ENCODE measurements around the gene PDE4A. TPM values are rescaled to one million over a fixed set of nuclear protein-coding genes. Genes with fewer than 3 reads are reported as not detected.
"Not testable (repeated sequence)": the region's sequence is repeated elsewhere in the genome, so short reads cannot be mapped to it uniquely, and the experiment has no call there.

Gene PDE4A
- total RNA-seq, 1 experiment from 2014 or later = 0.20 TPM

- DNase-seq (ENCODE audit: low read depth) = no peak
- in situ Hi-C loops (cut with HindIII; ENCODE audit: low pct_unique_long_range_greater_than_20kb, low sequenced_read_pairs) = no loop called here
Observed at GRCh38 chr19:10399878-10400277, 20.5 kb upstream of the PDE4A start.

GRCh38 chr19:10402441-10403038 lies 17.8 kb upstream of the PDE4A start:
- no peak for DNase-seq (ENCODE audit: low read depth)

GRCh38 chr19:10403137-10404021 lies 17.0 kb upstream of the PDE4A start, which contains the start of gene CDC37:
Gene CDC37, minus strand, starts transcription at chr19:10403542. Its CDS starts 63 bp downstream, at chr19:10403479.
- in situ Hi-C loops (cut with HindIII; ENCODE audit: low pct_unique_long_range_greater_than_20kb, low sequenced_read_pairs) = no loop called here
- DNase-seq (ENCODE audit: low read depth) = peak; percentile 86

More at GRCh38 chr19:10402441-10403038, 17.8 kb upstream of the PDE4A start:
- in situ Hi-C loops (cut with HindIII; ENCODE audit: low pct_unique_long_range_greater_than_20kb, low sequenced_read_pairs) = no loop called here

- in situ Hi-C loops (cut with HindIII; ENCODE audit: low pct_unique_long_range_greater_than_20kb, low sequenced_read_pairs) = no loop called here
- DNase-seq (ENCODE audit: low read depth) = no peak
Observed at GRCh38 chr19:10404888-10405820, 15.2 kb upstream of the PDE4A start.

GRCh38 chr19:10406191-10406590 lies 14.1 kb upstream of the PDE4A start:
- DNase-seq (ENCODE audit: low read depth) = no peak
- in situ Hi-C loops (cut with HindIII; ENCODE audit: low pct_unique_long_range_greater_than_20kb, low sequenced_read_pairs) = no loop called here

- in situ Hi-C loops (cut with HindIII; ENCODE audit: low pct_unique_long_range_greater_than_20kb, low sequenced_read_pairs) = no loop called here
Observed at GRCh38 chr19:10407096-10407495, 13.2 kb upstream of the PDE4A start.

GRCh38 chr19:10408511-10409283 lies 11.6 kb upstream of the PDE4A start:
- in situ Hi-C loops (cut with HindIII; ENCODE audit: low pct_unique_long_range_greater_than_20kb, low sequenced_read_pairs) = no loop called here
- no peak for DNase-seq (ENCODE audit: low read depth)

More at GRCh38 chr19:10407096-10407495, 13.2 kb upstream of the PDE4A start:
- DNase-seq (ENCODE audit: low read depth) = no peak

- in situ Hi-C loops (cut with HindIII; ENCODE audit: low pct_unique_long_range_greater_than_20kb, low sequenced_read_pairs) = not testable (repeated sequence)
Observed at GRCh38 chr19:10411224-10411623, 9.1 kb upstream of the PDE4A start.

GRCh38 chr19:10412257-10412977 lies 7.9 kb upstream of the PDE4A start:
- no peak for DNase-seq (ENCODE audit: low read depth)
- in situ Hi-C loops (cut with HindIII; ENCODE audit: low pct_unique_long_range_greater_than_20kb, low sequenced_read_pairs) = no loop called here

More at GRCh38 chr19:10411224-10411623, 9.1 kb upstream of the PDE4A start:
- not testable (repeated sequence) for DNase-seq (ENCODE audit: low read depth)

- no peak for DNase-seq (ENCODE audit: low read depth)
- in situ Hi-C loops (cut with HindIII; ENCODE audit: low pct_unique_long_range_greater_than_20kb, low sequenced_read_pairs) = no loop called here
Observed at GRCh38 chr19:10416083-10416379, 4.3 kb upstream of the PDE4A start.

GRCh38 chr19:10416380-10417257 lies 3.7 kb upstream of the PDE4A start:
- in situ Hi-C loops (cut with HindIII; ENCODE audit: low pct_unique_long_range_greater_than_20kb, low sequenced_read_pairs) = no loop called here
- DNase-seq (ENCODE audit: low read depth) = peak; percentile 80

GRCh38 chr19:10417541-10418234 lies 2.6 kb upstream of the PDE4A start:
- in situ Hi-C loops (cut with HindIII; ENCODE audit: low pct_unique_long_range_greater_than_20kb, low sequenced_read_pairs) = no loop called here

GRCh38 chr19:10418235-10418484 lies 2.2 kb upstream of the PDE4A start:
- in situ Hi-C loops (cut with HindIII; ENCODE audit: low pct_unique_long_range_greater_than_20kb, low sequenced_read_pairs) = no loop called here
- DNase-seq (ENCODE audit: low read depth) = no peak

More at GRCh38 chr19:10417541-10418234, 2.6 kb upstream of the PDE4A start:
- DNase-seq (ENCODE audit: low read depth) = no peak

GRCh38 chr19:10418485-10419199 lies 1.7 kb upstream of the PDE4A start:
- in situ Hi-C loops (cut with HindIII; ENCODE audit: low pct_unique_long_range_greater_than_20kb, low sequenced_read_pairs) = no loop called here
- no peak for DNase-seq (ENCODE audit: low read depth)

- in situ Hi-C loops (cut with HindIII; ENCODE audit: low pct_unique_long_range_greater_than_20kb, low sequenced_read_pairs) = no loop called here
- no peak for DNase-seq (ENCODE audit: low read depth)
Observed at GRCh38 chr19:10419200-10419645, 1.1 kb upstream of the PDE4A start.
